Stimulated activated CD4-positive, alpha-beta T cell treated with anti-CD3 and anti-CD28 coated beads, Interleukin-4, amount 100 ng/mL, for 24 hours (primary cell): Measurements from ENCODE around the gene KCNA5.
A peak's percentile ranks its signal among the peaks of the same experiment; 100 is the strongest.

Experiments
- DNase-seq: peaks from one replicate; pipeline ENCODE4 v3.0.0-alpha.2; 2020

The KCNA5 gene

GRCh38 chr12:5068619-5069018 is 24.9 kb downstream of the KCNA5 start:
- no peak for DNase-seq

GRCh38 chr12:5070090-5070489 is 26.4 kb downstream of the KCNA5 start:
- DNase-seq: no peak

DNA sequence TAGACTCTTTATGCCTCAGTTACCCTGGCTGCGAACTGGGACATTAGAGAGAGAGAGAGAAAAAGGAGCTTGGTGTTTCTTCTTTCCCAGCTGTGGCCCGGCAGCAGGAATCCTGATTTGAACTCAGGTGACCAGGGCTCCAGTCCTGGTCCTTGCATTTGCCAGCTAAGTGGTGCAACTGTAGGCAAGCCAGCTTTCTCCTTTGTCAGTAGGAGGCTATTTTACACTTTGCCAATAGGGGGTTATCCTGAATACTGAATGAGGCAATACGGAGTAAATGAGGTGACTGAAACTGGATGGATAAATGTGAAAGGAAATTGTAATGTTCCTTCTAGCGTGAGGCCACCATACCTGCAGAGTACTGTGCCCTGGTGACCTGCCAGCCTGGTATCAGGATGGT is 27.8 kb downstream of the KCNA5 start:
- DNase-seq: no peak

- DNase-seq: no peak
Measured at GRCh38 chr12:5072311-5072710, 28.6 kb downstream of the KCNA5 start.

DNA sequence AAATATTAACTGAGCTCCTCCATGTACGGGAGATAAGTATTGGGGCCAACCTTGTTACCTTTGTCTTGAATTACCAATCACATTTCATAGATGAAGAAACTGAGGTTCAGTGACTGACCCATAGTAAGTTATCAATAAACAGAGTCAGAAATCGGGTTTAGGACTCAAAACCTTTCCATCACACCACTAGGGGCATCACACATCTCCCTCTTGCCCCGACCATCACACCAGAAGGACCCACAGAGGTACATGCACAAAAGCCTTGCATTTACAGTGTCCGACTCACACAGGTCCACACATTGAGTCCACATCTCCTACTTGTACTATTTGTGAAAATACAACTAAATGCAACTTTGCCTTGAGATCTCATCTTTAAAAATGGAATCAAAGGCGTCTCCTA is 29.4 kb downstream of the KCNA5 start:
- no peak for DNase-seq

- DNase-seq: no peak
Measured at GRCh38 chr12:5073853-5074252, 30.2 kb downstream of the KCNA5 start.

DNA sequence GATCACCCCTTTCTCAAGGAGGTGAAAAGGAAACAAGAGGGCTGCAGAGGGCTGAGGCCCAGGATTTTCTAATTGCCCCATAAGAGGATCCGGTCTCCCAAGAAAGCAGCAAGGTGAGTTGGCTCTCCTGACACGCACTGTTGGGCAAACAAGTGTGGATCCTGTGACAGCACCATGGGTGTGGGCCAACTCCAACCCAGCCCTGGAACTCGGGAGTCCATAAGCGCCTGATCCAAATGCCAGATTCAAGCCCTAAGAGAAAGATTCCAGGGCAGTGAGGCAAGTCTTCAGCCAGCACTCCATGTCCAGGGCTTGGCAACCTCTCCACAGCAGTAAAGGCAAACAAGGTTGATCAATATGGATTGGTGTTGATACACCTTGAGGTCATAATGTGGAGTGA is 33.1 kb downstream of the KCNA5 start:
- no peak for DNase-seq

DNA sequence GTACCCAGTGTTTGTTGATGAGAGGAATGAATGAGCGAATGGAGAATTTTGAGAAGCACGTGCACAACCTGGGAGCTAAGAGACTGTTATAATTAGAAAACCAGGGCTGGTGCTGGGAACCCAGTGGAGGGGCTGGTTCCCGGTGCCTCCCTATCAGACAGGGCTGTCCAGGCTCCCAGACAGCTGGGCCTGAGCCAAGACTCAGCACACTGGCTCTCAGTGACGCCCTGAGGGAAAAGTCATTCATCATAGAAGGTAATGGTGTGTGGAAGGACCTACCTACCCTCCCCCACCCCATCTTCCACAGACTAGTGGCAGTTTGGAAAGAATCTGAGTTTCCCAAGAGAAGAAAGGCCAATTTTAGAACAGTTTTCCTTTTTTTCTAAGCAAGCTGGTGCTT is 34.7 kb downstream of the KCNA5 start:
- no peak for DNase-seq

DNA sequence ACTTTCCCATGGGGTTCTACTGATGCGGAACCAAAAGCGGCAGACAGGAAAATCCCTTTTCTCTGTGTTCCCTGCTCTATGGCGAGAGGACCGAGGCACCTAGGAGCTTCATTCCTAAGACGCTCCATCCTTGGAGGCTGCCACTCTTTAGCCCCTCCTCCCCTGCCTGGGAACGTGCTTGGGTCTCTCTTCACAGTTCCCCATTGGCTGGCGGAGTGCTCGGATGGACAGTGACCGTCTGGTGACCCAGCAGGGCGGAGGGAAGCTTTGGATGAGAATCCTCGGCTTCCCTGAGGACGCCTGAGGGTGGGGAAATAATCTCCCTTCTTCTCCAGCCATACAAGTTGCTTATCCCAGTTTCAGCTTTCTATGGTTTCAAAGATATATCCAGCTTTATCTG is 37.3 kb downstream of the KCNA5 start:
- no peak for DNase-seq

DNA sequence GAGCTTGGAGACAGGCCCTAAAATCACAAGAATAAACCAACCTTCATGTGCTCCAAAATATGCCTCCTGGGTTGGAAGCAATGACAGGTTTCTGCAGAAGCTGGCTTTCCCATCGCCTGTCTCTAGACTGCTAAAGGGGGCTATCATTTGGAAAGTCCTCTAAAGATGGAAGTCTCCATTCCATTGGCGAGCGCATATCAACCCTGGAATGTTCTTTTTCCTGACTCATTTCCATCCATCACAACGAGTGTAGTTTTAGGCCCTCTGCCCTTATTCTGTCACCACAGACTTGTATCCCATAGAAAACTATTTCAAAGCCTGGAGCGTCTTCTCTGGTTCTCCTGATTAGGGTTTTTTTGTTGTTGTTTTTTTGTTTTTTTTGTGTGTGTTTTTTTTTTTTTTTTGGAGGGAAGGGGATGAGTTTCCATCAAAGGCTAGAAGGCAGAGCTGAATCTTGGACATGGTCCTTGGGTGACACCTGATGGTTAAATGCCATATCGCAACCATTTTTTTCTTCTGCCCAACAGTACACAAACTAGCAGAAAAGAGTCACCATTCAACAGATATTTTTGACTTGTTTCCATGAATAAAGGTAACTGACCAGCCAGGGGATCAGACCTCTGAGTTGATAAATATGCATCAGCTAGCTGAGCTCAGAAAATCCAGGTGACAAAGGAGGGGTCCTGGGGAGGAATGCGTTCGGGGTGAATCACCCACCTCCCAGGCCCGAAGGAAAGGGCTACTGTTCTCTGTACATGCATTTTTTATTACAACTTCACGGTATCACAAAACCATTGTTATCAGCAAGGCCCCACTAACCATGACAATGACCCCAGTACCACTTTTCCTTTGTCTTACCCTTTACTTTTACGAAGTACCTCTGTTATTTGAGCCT is 40.5 kb downstream of the KCNA5 start:
- DNase-seq: peak; percentile 7

DNA sequence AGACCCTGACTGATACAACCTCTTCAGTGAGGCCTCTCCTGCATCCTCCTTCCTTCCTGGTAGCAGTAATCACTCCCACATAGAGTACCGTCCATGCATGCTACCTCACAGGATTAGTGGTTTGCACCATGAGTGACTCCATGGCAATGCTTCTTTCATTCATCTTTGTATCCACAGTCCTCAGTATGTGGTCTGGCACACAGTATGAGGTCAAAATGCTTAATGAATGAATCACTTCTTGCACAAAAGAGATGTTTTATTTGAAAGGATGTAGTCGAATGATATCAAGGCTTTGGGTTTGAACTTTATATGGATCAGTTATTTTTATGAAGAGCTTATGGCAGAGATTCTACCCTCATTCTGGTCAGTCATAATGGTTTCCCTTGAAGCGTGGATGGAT is 42.2 kb downstream of the KCNA5 start:
- no peak for DNase-seq

GRCh38 chr12:5087831-5088554 is 44.3 kb downstream of the KCNA5 start:
- no peak for DNase-seq

GRCh38 chr12:5088586-5089264 is 45.0 kb downstream of the KCNA5 start:
- DNase-seq: no peak

DNA sequence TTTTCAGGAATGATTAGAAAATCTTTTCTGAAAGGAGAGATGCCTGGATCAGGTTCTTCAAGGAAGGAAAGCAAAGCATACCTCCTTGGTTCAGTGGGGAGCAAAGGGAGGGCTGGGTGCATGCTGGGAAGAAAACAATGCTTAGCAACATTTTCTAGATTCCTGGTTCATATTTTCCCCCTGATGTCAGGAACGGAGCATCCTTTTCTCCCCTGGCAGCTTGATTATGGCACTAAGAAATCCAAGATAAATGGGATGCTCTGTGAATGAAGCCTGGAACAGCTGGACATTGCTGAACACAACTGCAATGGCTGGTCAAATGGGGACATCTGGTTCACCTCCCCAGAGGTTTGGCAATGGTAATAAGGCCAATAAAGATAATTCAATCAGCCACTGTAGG is 50.9 kb downstream of the KCNA5 start:
- DNase-seq: no peak

GRCh38 chr12:5094986-5095385 is 51.3 kb downstream of the KCNA5 start:
- no peak for DNase-seq
